ENCODE results near the gene CDKAL1.
"Not testable (repeated sequence)": the region's sequence is repeated elsewhere in the genome, so short reads cannot be mapped to it uniquely, and the experiment has no call there.

The CDKAL1 gene

GRCh38 chr6:21240709-21241108 is 706.5 kb downstream of the CDKAL1 start:
- DNase-seq: no peak

- no peak for DNase-seq
Measured at GRCh38 chr6:21241231-21242130, 707.2 kb downstream of the CDKAL1 start.

GRCh38 chr6:21244897-21245470 is 710.7 kb downstream of the CDKAL1 start:
- DNase-seq: no peak

- no peak for DNase-seq
Measured at GRCh38 chr6:21245488-21245887, 711.2 kb downstream of the CDKAL1 start.

- no peak for DNase-seq
Measured at GRCh38 chr6:21246075-21246474, 711.8 kb downstream of the CDKAL1 start.

GRCh38 chr6:21254460-21254859 is 720.2 kb downstream of the CDKAL1 start:
- not testable (repeated sequence) for DNase-seq

- no peak for DNase-seq
Measured at GRCh38 chr6:21256197-21256596, 721.9 kb downstream of the CDKAL1 start.

GRCh38 chr6:21257125-21257524 is 722.9 kb downstream of the CDKAL1 start:
- no peak for DNase-seq

GRCh38 chr6:21258665-21259064 is 724.4 kb downstream of the CDKAL1 start:
- peak; percentile 79 for DNase-seq

- no peak for DNase-seq
Measured at GRCh38 chr6:21259660-21260059, 725.4 kb downstream of the CDKAL1 start.

- DNase-seq: no peak
Measured at GRCh38 chr6:21262504-21262903, 728.2 kb downstream of the CDKAL1 start.

- peak; percentile 15 for DNase-seq
Measured at GRCh38 chr6:21263531-21264287, 729.5 kb downstream of the CDKAL1 start.

- no peak for DNase-seq
Measured at GRCh38 chr6:21264288-21265033, 730.2 kb downstream of the CDKAL1 start.

GRCh38 chr6:21265034-21265729 is 730.9 kb downstream of the CDKAL1 start:
- no peak for DNase-seq

- DNase-seq: no peak
Measured at GRCh38 chr6:21265730-21266044, 731.4 kb downstream of the CDKAL1 start.

GRCh38 chr6:21270636-21271201 is 736.5 kb downstream of the CDKAL1 start:
- no peak for DNase-seq

GRCh38 chr6:21271428-21272155 is 737.3 kb downstream of the CDKAL1 start:
- DNase-seq: no peak

GRCh38 chr6:21273451-21273850 is 739.2 kb downstream of the CDKAL1 start:
- DNase-seq: no peak

GRCh38 chr6:21274851-21275250 is 740.6 kb downstream of the CDKAL1 start:
- DNase-seq: no peak

- DNase-seq: no peak
Measured at GRCh38 chr6:21277601-21278374, 743.5 kb downstream of the CDKAL1 start.

GRCh38 chr6:21278375-21278745 is 744.1 kb downstream of the CDKAL1 start:
- DNase-seq: no peak
